ENCODE results near the gene ACBD6. TPM values are rescaled to one million over a fixed set of nuclear protein-coding genes. Genes with fewer than 3 reads are reported as not detected.

The ACBD6 gene
- total and polyA plus RNA-seq, 4 experiments from 2014 or later = 31.7 to 64.2 (median 44.9) TPM

DNA sequence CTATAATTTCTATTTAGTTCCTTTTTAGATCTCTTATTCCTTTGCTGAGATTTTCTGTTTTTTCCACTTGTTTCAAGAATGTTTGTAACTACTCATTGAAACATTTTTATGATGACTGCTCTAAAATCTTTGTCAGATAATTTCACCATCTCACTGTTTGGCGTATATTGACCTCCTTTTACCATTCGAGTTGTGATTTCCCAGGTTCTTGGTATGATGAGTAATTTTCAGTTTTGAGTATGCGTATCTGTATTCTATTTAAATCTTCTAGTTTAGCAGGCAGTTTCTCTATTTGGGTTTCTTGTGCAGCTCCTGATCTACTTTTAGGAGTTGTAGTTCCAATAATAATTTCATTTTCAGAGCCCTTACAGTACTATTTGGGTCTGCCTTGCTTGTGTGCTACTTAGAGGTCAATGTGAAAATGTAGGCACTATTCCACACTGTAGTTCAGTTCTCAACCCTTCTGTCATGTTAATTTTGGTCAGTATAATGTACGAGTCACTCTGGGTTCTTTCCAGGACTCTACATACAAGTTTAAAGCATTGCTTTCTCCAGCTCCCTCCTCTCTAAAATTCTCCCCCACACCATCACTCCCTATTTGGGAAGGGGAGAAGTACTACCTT is 115.5 kb downstream of the ACBD6 start:
- Histone ChIP-seq H3K27ac (ENCODE audit: low read depth, low read length) (no peak overlapping the region), H3K9me3 (ENCODE audit: control insufficient read depth in 1 of 2, low read length in 2 of 2) (peaks cover 0 to 16% of the 10 kb centered on the region in 2 donors), H3K4me1 (ENCODE audit: insufficient read depth, low read length) (no peaks in the 10 kb centered on the region), H3K36me3 (ENCODE audit: insufficient read depth, low read length) (no peaks in the 10 kb centered on the region), H3K27me3 (ENCODE audit: insufficient read depth, low read length) (no peaks in the 10 kb centered on the region), H3K4me3 (ENCODE audit: low read length in 2 of 2) (no peak overlapping the region)
- Mint-ChIP-seq H3K27me3 (no peaks in the 10 kb centered on the region), H3K27ac (no peak overlapping the region), H3K4me3 (no peak overlapping the region), H3K4me1 (peaks cover 5 to 14% (median 8%) of the 10 kb centered on the region in 4 donors), H3K9me3 (peaks cover 10 to 79% (median 55%) of the 10 kb centered on the region in 8 donors), H3K36me3 (peaks cover 54 to 60% of the 10 kb centered on the region in 2 donors)
- CTCF ChIA-PET (ENCODE audit: partially characterized antibody) = interaction anchor here (1.5 kb wide), 1 partner anchor 134 kb away, joined by 5 read pairs; no protein-coding TSS in a partner anchor
- DNase-seq = no peak
- POLR2A ChIA-PET (ENCODE audit: partially characterized antibody) = interaction anchor here (0.9 kb wide), 1 partner anchor 31 kb away, joined by 4 read pairs; no protein-coding TSS in a partner anchor
- intact Hi-C loops (cut with micrococcal nuclease) = no loop called here

DNA sequence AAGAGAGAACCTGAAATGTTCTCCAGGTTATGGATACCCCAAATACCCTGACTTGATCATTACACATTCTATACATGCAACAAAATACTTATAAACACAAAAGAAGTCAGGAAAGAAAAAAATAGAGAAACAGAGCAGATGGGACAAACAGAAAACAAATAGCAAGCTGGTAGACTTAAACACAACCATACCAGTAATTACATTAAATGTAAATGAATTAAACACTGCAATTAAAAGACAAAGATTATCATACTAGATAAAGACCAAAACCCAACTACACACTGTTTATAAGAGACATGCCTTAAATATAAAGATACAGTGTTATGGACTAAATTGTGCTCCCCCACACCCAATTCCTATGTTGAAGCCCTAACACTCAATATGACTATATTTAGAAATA is 117.2 kb downstream of the ACBD6 start:
- ChIA-PET POLR2A (ENCODE audit: partially characterized antibody) (no interaction called here), CTCF (ENCODE audit: partially characterized antibody) (no interaction called here)
- no peaks in the 10 kb centered on the region for H3K27me3 ChIP-seq (ENCODE audit: insufficient read depth, low read length)
- H3K4me3 ChIP-seq (ENCODE audit: low read length in 2 of 2) = no peak overlapping the region
- peaks cover 7 to 14% (median 9%) of the 10 kb centered on the region in 4 donors for H3K4me1 Mint-ChIP-seq
- DNase-seq = no peak
- H3K4me1 ChIP-seq (ENCODE audit: insufficient read depth, low read length) = no peaks in the 10 kb centered on the region
- H3K27me3 Mint-ChIP-seq = no peaks in the 10 kb centered on the region
- H3K27ac Mint-ChIP-seq = no peak overlapping the region
- peaks cover 10 to 83% (median 65%) of the 10 kb centered on the region in 8 donors for H3K9me3 Mint-ChIP-seq
- no peaks in the 10 kb centered on the region for H3K36me3 ChIP-seq (ENCODE audit: insufficient read depth, low read length)
- no peak overlapping the region for H3K4me3 Mint-ChIP-seq
- no peak overlapping the region for H3K27ac ChIP-seq (ENCODE audit: low read depth, low read length)
- intact Hi-C loops (cut with micrococcal nuclease) = no loop called here
- H3K36me3 Mint-ChIP-seq = peaks cover 54 to 59% of the 10 kb centered on the region in 2 donors
- H3K9me3 ChIP-seq (ENCODE audit: control insufficient read depth in 1 of 2, low read length in 2 of 2) = peaks cover 0 to 26% of the 10 kb centered on the region in 2 donors

DNA sequence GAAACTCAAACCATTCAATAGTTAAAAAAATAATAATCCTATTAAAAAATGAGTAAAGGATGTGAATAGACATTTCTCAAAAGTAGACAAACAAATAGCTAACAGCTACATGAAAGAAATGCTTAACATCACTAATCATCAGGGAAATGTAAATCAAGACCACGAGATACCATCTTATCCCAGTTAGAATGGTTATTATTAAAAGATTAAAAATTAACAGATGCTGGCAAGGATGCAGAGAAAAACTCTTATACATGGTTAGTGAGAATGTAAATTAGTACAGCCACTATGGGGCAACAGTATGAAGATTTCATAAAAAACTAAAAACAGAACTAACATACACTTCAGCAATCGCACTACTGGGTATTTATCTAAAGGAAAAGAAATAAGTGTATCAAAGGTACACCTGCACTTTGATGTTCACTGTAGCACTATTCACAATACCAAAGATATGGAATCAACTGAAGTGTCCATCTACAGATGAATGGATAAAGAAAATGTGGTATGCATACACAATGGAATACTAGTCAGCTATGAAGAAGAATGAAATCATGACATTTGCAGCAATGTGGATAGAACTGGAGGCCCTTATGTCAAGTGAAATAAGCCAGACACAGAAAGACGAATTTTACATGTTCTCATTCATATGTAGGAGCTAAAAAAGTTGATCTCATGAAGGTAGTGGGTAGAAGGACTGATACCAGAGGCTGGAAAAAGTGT is 117.9 kb downstream of the ACBD6 start:
- Histone ChIP-seq H3K36me3 (ENCODE audit: insufficient read depth, low read length) (no peaks in the 10 kb centered on the region), H3K27ac (ENCODE audit: low read depth, low read length) (no peak overlapping the region), H3K4me3 (ENCODE audit: low read length in 2 of 2) (no peak overlapping the region), H3K27me3 (ENCODE audit: insufficient read depth, low read length) (no peaks in the 10 kb centered on the region), H3K9me3 (ENCODE audit: control insufficient read depth in 1 of 2, low read length in 2 of 2) (peaks cover 0 to 33% of the 10 kb centered on the region in 2 donors), H3K4me1 (ENCODE audit: insufficient read depth, low read length) (no peaks in the 10 kb centered on the region)
- H3K36me3 Mint-ChIP-seq = peaks cover 60 to 66% of the 10 kb centered on the region in 2 donors
- CTCF ChIA-PET (ENCODE audit: partially characterized antibody) = no interaction called here
- POLR2A ChIA-PET (ENCODE audit: partially characterized antibody) = no interaction called here
- DNase-seq = no peak
- intact Hi-C loops (cut with micrococcal nuclease) = no loop called here
- no peak overlapping the region for H3K27ac Mint-ChIP-seq
- no peaks in the 10 kb centered on the region for H3K27me3 Mint-ChIP-seq
- peak overlapping the region in 1 of 8 donors; percentile 10 for H3K4me3 Mint-ChIP-seq
- peaks cover 10 to 90% (median 72%) of the 10 kb centered on the region in 8 donors for H3K9me3 Mint-ChIP-seq
- H3K4me1 Mint-ChIP-seq = peaks cover 7 to 14% (median 10%) of the 10 kb centered on the region in 4 donors

DNA sequence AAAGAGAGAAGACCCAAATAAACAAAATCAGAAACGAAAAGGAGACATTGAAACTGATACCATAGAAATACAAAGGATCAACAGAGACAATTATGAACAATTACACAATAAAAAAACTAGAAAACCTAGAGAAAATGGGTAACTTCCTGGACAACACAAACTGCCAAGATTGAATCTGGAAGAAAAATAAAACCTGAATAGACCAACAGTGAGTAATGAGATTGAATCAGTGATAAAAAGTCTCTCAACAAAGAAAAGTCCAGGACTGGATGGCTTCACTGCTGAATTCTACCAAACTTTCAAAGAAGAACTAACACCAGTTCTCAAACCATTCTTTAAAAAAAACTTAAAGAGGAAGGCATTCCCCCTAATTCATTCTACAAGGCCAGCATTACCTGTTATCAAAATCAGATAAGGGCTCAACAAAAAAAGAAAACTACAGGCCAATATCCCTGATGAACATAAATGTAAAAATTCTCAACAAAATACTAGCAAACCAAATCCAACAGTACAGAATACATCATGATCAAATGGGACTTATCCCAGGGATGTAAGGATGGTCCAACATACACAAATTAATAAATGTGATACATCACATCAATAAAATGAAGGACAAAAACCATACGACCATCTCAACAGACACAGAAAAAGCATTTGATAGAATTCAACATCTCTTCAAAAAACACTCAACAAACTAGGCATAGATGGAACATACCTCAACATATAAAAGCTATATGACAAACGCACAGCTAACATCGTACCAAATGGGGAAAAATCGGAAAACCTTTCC is 119.9 kb downstream of the ACBD6 start:
- H3K9me3 Mint-ChIP-seq = peaks cover 10 to 94% (median 83%) of the 10 kb centered on the region in 8 donors
- CTCF ChIA-PET (ENCODE audit: partially characterized antibody) = no interaction called here
- H3K4me3 Mint-ChIP-seq = peak overlapping the region in 1 of 8 donors; percentile 50
- peaks cover 62 to 70% of the 10 kb centered on the region in 2 donors for H3K36me3 Mint-ChIP-seq
- intact Hi-C loops (cut with micrococcal nuclease) = no loop called here
- no peaks in the 10 kb centered on the region for H3K27me3 Mint-ChIP-seq
- Histone ChIP-seq H3K27me3 (ENCODE audit: insufficient read depth, low read length) (no peaks in the 10 kb centered on the region), H3K4me1 (ENCODE audit: insufficient read depth, low read length) (no peaks in the 10 kb centered on the region), H3K9me3 (ENCODE audit: control insufficient read depth in 1 of 2, low read length in 2 of 2) (peaks cover 0 to 38% of the 10 kb centered on the region in 2 donors), H3K27ac (ENCODE audit: low read depth, low read length) (no peak overlapping the region), H3K4me3 (ENCODE audit: low read length in 2 of 2) (no peak overlapping the region), H3K36me3 (ENCODE audit: insufficient read depth, low read length) (no peaks in the 10 kb centered on the region)
- peaks cover 7 to 14% (median 11%) of the 10 kb centered on the region in 4 donors for H3K4me1 Mint-ChIP-seq
- H3K27ac Mint-ChIP-seq = peak overlapping the region in 1 of 7 donors; percentile 36
- no peak for DNase-seq
- POLR2A ChIA-PET (ENCODE audit: partially characterized antibody) = no interaction called here

DNA sequence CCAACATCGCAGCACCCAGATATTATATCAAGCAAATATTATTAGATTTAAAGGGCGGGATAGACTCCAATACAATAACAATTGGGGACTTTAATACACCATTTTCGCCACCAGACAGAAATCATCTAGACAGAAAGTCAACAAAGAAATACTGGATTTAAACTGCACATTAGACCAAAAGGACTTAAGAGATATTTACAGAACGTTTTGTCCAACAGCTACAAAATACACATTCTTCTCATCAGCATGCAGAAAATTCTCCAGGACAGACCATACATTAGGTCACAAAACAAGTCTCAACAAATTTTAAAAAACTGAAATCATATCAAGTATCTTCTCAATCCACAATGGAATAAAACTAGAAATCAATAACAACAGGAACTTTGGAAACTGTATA is 121.2 kb downstream of the ACBD6 start:
- Mint-ChIP-seq H3K27me3 (no peaks in the 10 kb centered on the region), H3K36me3 (peaks cover 68 to 70% of the 10 kb centered on the region in 2 donors), H3K9me3 (peaks cover 10 to 92% (median 79%) of the 10 kb centered on the region in 8 donors), H3K4me1 (peaks cover 7 to 14% (median 12%) of the 10 kb centered on the region in 4 donors), H3K27ac (no peak overlapping the region), H3K4me3 (no peak overlapping the region)
- Histone ChIP-seq H3K9me3 (ENCODE audit: control insufficient read depth in 1 of 2, low read length in 2 of 2) (peaks cover 0 to 38% of the 10 kb centered on the region in 2 donors), H3K4me3 (ENCODE audit: low read length in 2 of 2) (no peak overlapping the region), H3K27me3 (ENCODE audit: insufficient read depth, low read length) (no peaks in the 10 kb centered on the region), H3K36me3 (ENCODE audit: insufficient read depth, low read length) (no peaks in the 10 kb centered on the region), H3K4me1 (ENCODE audit: insufficient read depth, low read length) (no peaks in the 10 kb centered on the region), H3K27ac (ENCODE audit: low read depth, low read length) (no peak overlapping the region)
- intact Hi-C loops (cut with micrococcal nuclease) = no loop called here
- DNase-seq = no peak
- CTCF ChIA-PET (ENCODE audit: partially characterized antibody) = no interaction called here
- POLR2A ChIA-PET (ENCODE audit: partially characterized antibody) = interaction anchor here (0.6 kb wide), 1 partner anchor 9 kb away, joined by 3 read pairs; no protein-coding TSS in a partner anchor

DNA sequence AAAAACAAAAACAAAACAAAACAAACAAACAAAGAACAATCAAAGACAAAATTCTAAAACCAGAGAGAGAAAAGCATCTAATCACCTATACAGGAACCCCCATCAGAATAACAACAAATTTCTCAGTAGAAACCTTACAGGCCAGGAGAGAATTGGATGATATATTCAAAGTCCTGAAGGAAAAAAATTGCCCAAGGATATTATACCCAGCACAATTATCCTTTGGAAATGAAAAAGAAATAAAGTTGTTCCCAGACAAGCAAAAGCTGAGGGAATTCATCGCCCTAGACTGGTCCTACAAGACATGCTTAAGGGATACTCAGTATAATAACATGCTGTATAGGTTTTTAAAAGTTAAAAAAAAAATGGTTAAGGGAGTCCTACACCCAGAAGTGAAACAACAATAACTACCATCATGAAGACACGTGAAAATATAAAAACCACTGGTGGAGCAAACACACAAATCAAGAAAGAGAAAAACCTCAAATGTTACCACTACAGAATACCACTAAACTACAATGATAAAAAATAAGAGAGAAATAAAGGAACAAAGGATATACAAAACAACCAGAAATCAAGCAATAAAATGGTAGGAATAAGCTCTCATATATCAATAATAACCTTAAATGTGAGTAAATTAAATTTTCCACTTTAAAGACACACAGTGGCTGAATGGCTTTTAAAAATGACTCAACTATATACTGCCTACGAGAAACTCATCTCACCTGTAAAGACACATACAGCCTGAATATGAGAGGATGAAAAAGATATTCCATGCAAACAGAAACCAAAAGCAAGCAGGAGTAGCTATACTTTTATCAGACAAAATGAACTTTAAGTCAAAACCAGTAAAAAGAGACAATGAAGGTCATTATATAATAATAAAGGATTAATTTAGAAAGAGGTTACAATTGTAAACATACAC is 121.9 kb downstream of the ACBD6 start:
- no peak overlapping the region for H3K4me3 ChIP-seq (ENCODE audit: low read length in 2 of 2)
- peaks cover 10 to 89% (median 78%) of the 10 kb centered on the region in 8 donors for H3K9me3 Mint-ChIP-seq
- H3K4me3 Mint-ChIP-seq = peak overlapping the region in 1 of 8 donors; percentile 23
- no peak for DNase-seq
- no peaks in the 10 kb centered on the region for H3K27me3 ChIP-seq (ENCODE audit: insufficient read depth, low read length)
- H3K27ac Mint-ChIP-seq = no peak overlapping the region
- POLR2A ChIA-PET (ENCODE audit: partially characterized antibody) = interaction anchor here (0.6 kb wide), 1 partner anchor 8 kb away, joined by 3 read pairs; no protein-coding TSS in a partner anchor
- H3K4me1 ChIP-seq (ENCODE audit: insufficient read depth, low read length) = no peaks in the 10 kb centered on the region
- peaks cover 0 to 36% of the 10 kb centered on the region in 2 donors for H3K9me3 ChIP-seq (ENCODE audit: control insufficient read depth in 1 of 2, low read length in 2 of 2)
- intact Hi-C loops (cut with micrococcal nuclease) = no loop called here
- H3K27ac ChIP-seq (ENCODE audit: low read depth, low read length) = no peak overlapping the region
- CTCF ChIA-PET (ENCODE audit: partially characterized antibody) = no interaction called here
- H3K36me3 Mint-ChIP-seq = peaks cover 65 to 71% of the 10 kb centered on the region in 2 donors
- H3K36me3 ChIP-seq (ENCODE audit: insufficient read depth, low read length) = no peaks in the 10 kb centered on the region
- peaks cover 7 to 14% (median 12%) of the 10 kb centered on the region in 4 donors for H3K4me1 Mint-ChIP-seq
- no peaks in the 10 kb centered on the region for H3K27me3 Mint-ChIP-seq

Measured in CD4-positive, alpha-beta memory T cell (primary cell).